ENCODE measurements around the gene SGCA. TPM values are rescaled to one million over a fixed set of nuclear protein-coding genes. Genes with fewer than 3 reads are reported as not detected.
A peak's percentile ranks its signal among the peaks of the same experiment; 100 is the strongest.

Gene SGCA
- total RNA-seq, 1 donor from 2014 or later: 159 TPM

- intact Hi-C loops (cut with DNase I): no loop called here
- peak; percentile 83 for DNase-seq (ENCODE audit: low spot score)
Observed at GRCh38 chr17:50133028-50133768, 32.6 kb upstream of the SGCA start.

- no peak for DNase-seq (ENCODE audit: low spot score)
- intact Hi-C loops (cut with DNase I): no loop called here
Observed at GRCh38 chr17:50133769-50134099, 32.1 kb upstream of the SGCA start.

- intact Hi-C loops (cut with DNase I): no loop called here
- DNase-seq (ENCODE audit: low spot score): no peak
Observed at GRCh38 chr17:50134206-50135110, 31.3 kb upstream of the SGCA start.

GRCh38 chr17:50135316-50136095, 30.3 kb upstream of the SGCA start:
- DNase-seq (ENCODE audit: low spot score): no peak
- intact Hi-C loops (cut with DNase I): no loop called here

- intact Hi-C loops (cut with DNase I): no loop called here
- DNase-seq (ENCODE audit: low spot score): no peak
Observed at GRCh38 chr17:50136096-50136687, 29.6 kb upstream of the SGCA start.

- DNase-seq (ENCODE audit: low spot score): no peak
- intact Hi-C loops (cut with DNase I): no loop called here
Observed at GRCh38 chr17:50137042-50137441, 28.8 kb upstream of the SGCA start.

- intact Hi-C loops (cut with DNase I): no loop called here
- DNase-seq (ENCODE audit: low spot score): no peak
Observed at GRCh38 chr17:50139185-50139783, 26.5 kb upstream of the SGCA start.

GRCh38 chr17:50139950-50140885, 25.6 kb upstream of the SGCA start:
- peak; percentile 93 for DNase-seq (ENCODE audit: low spot score)
- intact Hi-C loops (cut with DNase I): loop anchor here (2.0 kb wide), 1 partner anchor 21 kb away; no protein-coding TSS in a partner anchor

GRCh38 chr17:50141026-50141744, 24.6 kb upstream of the SGCA start:
- intact Hi-C loops (cut with DNase I): loop anchor here (2.0 kb wide), 1 partner anchor 20 kb away; no protein-coding TSS in a partner anchor
- no peak for DNase-seq (ENCODE audit: low spot score)

- intact Hi-C loops (cut with DNase I): loop anchor here (2.0 kb wide), 1 partner anchor 19 kb away; no protein-coding TSS in a partner anchor
- DNase-seq (ENCODE audit: low spot score): no peak
Observed at GRCh38 chr17:50141745-50142110, 24.1 kb upstream of the SGCA start.

GRCh38 chr17:50143461-50144176, 22.2 kb upstream of the SGCA start:
- no peak for DNase-seq (ENCODE audit: low spot score)
- intact Hi-C loops (cut with DNase I): no loop called here

GRCh38 chr17:50144355-50144754, 21.4 kb upstream of the SGCA start:
- intact Hi-C loops (cut with DNase I): no loop called here
- no peak for DNase-seq (ENCODE audit: low spot score)

- intact Hi-C loops (cut with DNase I): loop anchor here (5.0 kb wide), 1 partner anchor 33 kb away; no protein-coding TSS in a partner anchor
Observed at GRCh38 chr17:50144845-50145531, 20.8 kb upstream of the SGCA start.

GRCh38 chr17:50145532-50146229, 20.1 kb upstream of the SGCA start:
- DNase-seq (ENCODE audit: low spot score): no peak
- intact Hi-C loops (cut with DNase I): loop anchor here (5.0 kb wide), 1 partner anchor 33 kb away; no protein-coding TSS in a partner anchor

More at GRCh38 chr17:50144845-50145531, 20.8 kb upstream of the SGCA start:
- no peak for DNase-seq (ENCODE audit: low spot score)

GRCh38 chr17:50146230-50146926, 19.4 kb upstream of the SGCA start:
- DNase-seq (ENCODE audit: low spot score): no peak
- intact Hi-C loops (cut with DNase I): loop anchor here (5.0 kb wide), 1 partner anchor 34 kb away; no protein-coding TSS in a partner anchor

Measured in cardiac septum (tissue), 1 donor.